Transverse colon (tissue), 4 donors: ENCODE measurements around the gene ANKRD11. TPM values are rescaled to one million over a fixed set of nuclear protein-coding genes. Genes with fewer than 3 reads are reported as not detected.

Experiments used
- DNase-seq: peaks from one replicate; pipeline ENCODE4 v3.0.0-alpha.2; 2019
- H3K27ac ChIP-seq, 4 donors: fragments of 200-600 bp; sonication (generic); 2 replicates each; pipeline ENCODE4 v1.5.1; 2016 to 2018; ENCODE audit warnings: inconsistent platforms in 4 of 4
- H3K27me3 ChIP-seq: fragments of 200-600 bp; sonication (generic); 2 replicates; pipeline ENCODE4 v1.5.1; 2017; ENCODE audit warnings: inconsistent platforms
- H3K36me3 ChIP-seq, 4 donors: fragments of 200-600 bp; sonication (generic); 2 replicates each; pipeline ENCODE4 v1.5.1; 2017 to 2019; ENCODE audit warnings: inconsistent platforms in 4 of 4
- H3K4me1 ChIP-seq, 4 donors: fragments of 200-600 bp; sonication (generic); 2 replicates each; pipeline ENCODE4 v1.5.1; 2017 to 2020; ENCODE audit warnings: inconsistent platforms in 4 of 4
- H3K4me3 ChIP-seq, 4 donors: fragments of 200-600 bp; sonication (generic); 1 replicate in 1 of 4; 2 replicates in 3 of 4; pipeline versions ENCODE4 v1.5.1 to v1.6.1; 2017 to 2019; ENCODE audit warnings: inconsistent platforms in 4 of 4
- H3K9me3 ChIP-seq, 2 donors: fragments of 200-600 bp; sonication (generic); 2 replicates each; pipeline ENCODE4 v1.5.1; 2017 to 2019; ENCODE audit warnings: inconsistent platforms in 2 of 2
- EP300 ChIP-seq: sonication (generic); formaldehyde crosslinking; IDR thresholded peaks from one replicate; pipeline ENCODE4 v1.6.1; 2017; ENCODE audit warnings: antibody characterized with exemption, low read depth
- POLR2A ChIP-seq: fragments of 450-650 bp; IDR thresholded peaks from one replicate; pipeline ENCODE4 v1.6.1; 2016; ENCODE audit warnings: antibody characterized with exemption, mild to moderate bottlenecking, moderate library complexity
- POLR2AphosphoS5 ChIP-seq, 3 donors: sonication (generic); formaldehyde crosslinking; IDR thresholded peaks; one replicate each; pipeline ENCODE4 v1.6.1; 2016; ENCODE audit warnings: antibody characterized with exemption in 3 of 3
- WGBS, 2 donors: methylation state at CpG; one replicate each; pipeline ENCODE4 v1.1.5; 2018; ENCODE audit warnings: low coverage in 1 of 2; 5-methylcytosine and 5-hydroxymethylcytosine counted together
- in situ Hi-C, 4 donors: fragments of 200-750 bp; cut with MboI; loops; one replicate each; pipeline versions ENCODE4 v1.15.0 to v1.15.1; 2017; ENCODE audit warnings: low sequenced_read_pairs in 3 of 4, low pct_ligation_motif_present in 1 of 4, low pct_unique_long_range_greater_than_20kb in 1 of 4
- intact Hi-C: fragments of 100-400 bp; cut with DNase I; formaldehyde crosslinking; loops from one replicate; pipeline ENCODE4 v1.15.1; 2023; ENCODE audit warnings: low total_unique reads
- total RNA-seq, 4 donors: library from RNA; depleted of rRNA; stranded (reverse); fragments of >200 nt; gene quantifications; one replicate each; pipeline ENCODE4 v1.1.0, GENCODE V29; 2016
- TF ChIP-seq, protein P1 (sequence below), 5 experiments: fragments of 200-600 bp in 3 of 5; fragments of 450-650 bp in 2 of 5; sonication (generic) in 3 of 5; IDR thresholded peaks; 1 replicate in 2 of 5; 2 replicates in 3 of 5; pipeline ENCODE4 v1.5.1; 2016 to 2017; ENCODE audit warnings: antibody characterized with exemption in 5 of 5, inconsistent platforms in 3 of 5, mild to moderate bottlenecking in 2 of 5, moderate library complexity in 1 of 5

The ANKRD11 gene
- total RNA-seq, 4 donors from 2014 or later, result 109 to 281 (median 142) TPM

DNA sequence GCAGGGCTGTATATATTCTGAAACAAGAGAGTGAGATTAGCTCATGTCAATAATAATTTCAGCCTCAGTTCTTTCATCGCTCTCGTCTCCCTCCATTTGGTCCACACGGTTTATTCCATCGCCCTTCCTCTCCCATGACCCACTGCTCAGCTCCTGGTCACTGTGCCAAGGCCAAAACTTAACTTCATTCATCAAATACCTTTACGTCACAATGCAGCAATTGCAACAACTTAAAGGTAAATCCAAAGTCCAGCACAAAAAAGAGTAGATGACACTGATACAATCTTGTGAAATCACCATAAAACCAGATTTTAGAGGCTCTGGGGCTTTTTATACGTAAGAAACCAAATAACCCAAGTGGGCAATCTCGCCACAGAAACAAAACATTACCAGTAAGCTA is 72.0 kb downstream of the ANKRD11 start:
- in situ Hi-C loops, result loop anchor here in 1 of 4 donors (10.0 kb wide), 1 partner anchor 66 kb away; no protein-coding TSS in a partner anchor
- no peak overlapping the region for H3K4me3 ChIP-seq
- H3K27ac ChIP-seq, result no peak overlapping the region
- DNase-seq, result no peak
- TF ChIP-seq EP300, result no peak
- no peaks in the 10 kb centered on the region for H3K27me3 ChIP-seq
- peaks cover 18 to 43% (median 28%) of the 10 kb centered on the region in 4 donors for H3K4me1 ChIP-seq
- H3K36me3 ChIP-seq, result no peaks in the 10 kb centered on the region
- intact Hi-C loops, result no loop called here
- H3K9me3 ChIP-seq, result no peaks in the 10 kb centered on the region
- WGBS, 2 donors, result 86 to 88% methylated on average over 7 of the region's 7 CpGs

DNA sequence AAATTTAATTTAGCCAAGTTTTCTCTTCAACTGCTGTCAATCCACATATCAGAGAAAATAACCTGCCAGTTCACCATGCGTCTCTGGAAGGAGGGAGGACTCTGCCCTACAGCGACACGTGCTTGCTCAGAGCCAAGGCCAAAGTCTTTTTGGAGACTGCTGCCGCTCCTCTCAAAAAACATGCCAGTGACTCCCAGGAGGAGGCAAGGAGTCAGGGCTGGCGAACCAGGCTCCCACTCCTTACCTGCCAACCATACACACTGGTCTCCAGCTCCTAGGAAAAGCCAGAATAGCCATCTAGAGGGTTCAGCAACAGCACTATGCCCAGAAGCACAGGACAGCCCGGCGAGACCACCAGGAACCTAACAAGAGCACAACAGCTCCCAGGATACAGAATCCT is 73.0 kb downstream of the ANKRD11 start:
- Histone ChIP-seq H3K4me3 (no peak overlapping the region), H3K4me1 (peaks cover 17 to 43% (median 26%) of the 10 kb centered on the region in 4 donors), H3K27me3 (no peaks in the 10 kb centered on the region), H3K27ac (no peak overlapping the region), H3K36me3 (no peaks in the 10 kb centered on the region), H3K9me3 (no peaks in the 10 kb centered on the region)
- 60 to 80% methylated on average over 1 to 7 of the region's 7 CpGs for WGBS, 2 donors
- intact Hi-C loops, result no loop called here
- in situ Hi-C loops, result loop anchor here in 1 of 4 donors (10.0 kb wide), 1 partner anchor 67 kb away; no protein-coding TSS in a partner anchor
- no peak for DNase-seq
- TF ChIP-seq POLR2A (no peak), POLR2AphosphoS5 (IDR thresholded peaks at IDR 0.05) (no peak), EP300 (no peak)
- TF ChIP-seq, protein P1, sequence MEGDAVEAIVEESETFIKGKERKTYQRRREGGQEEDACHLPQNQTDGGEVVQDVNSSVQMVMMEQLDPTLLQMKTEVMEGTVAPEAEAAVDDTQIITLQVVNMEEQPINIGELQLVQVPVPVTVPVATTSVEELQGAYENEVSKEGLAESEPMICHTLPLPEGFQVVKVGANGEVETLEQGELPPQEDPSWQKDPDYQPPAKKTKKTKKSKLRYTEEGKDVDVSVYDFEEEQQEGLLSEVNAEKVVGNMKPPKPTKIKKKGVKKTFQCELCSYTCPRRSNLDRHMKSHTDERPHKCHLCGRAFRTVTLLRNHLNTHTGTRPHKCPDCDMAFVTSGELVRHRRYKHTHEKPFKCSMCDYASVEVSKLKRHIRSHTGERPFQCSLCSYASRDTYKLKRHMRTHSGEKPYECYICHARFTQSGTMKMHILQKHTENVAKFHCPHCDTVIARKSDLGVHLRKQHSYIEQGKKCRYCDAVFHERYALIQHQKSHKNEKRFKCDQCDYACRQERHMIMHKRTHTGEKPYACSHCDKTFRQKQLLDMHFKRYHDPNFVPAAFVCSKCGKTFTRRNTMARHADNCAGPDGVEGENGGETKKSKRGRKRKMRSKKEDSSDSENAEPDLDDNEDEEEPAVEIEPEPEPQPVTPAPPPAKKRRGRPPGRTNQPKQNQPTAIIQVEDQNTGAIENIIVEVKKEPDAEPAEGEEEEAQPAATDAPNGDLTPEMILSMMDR (IDR thresholded peaks at IDR 0.05), result no peak

DNA sequence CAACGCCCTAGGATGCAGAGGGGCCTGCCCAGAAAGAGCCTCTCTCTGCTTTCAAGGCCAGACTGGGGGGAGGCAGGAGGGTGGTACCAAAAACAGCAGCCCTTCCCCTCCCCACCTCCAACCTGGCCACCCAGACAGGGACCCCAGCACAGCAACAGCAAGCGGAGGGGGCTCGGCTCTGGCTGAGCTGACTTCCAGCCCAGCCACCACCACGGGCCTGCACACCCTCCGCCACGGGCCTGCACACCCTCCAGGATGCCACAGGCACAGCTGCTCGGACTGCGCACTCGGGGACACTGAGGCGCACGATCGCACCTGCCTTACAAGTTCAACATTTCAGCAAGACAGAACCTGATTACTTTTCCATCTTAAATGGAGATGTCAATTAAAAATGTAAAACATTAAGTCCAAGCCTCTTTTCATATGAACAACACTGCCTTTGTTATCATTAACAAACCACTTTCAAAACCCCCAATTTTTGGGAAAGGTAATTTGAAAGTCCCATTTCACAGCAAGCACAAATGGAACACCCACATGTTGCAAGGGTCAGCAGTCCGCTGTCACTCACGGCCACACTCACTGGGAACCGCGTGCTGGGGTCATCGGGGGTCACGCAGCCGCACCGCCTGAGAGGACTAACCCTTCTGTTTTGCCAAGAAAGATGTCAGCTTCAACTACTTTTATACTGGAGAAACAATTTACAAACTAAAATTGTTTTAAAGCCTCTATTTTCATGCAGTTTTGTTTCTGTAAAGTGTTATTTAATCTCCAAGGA is 76.4 kb downstream of the ANKRD11 start:
- Histone ChIP-seq H3K36me3 (no peaks in the 10 kb centered on the region), H3K4me3 (no peak overlapping the region), H3K27me3 (no peaks in the 10 kb centered on the region), H3K9me3 (no peaks in the 10 kb centered on the region), H3K4me1 (peaks cover 37 to 67% (median 44%) of the 10 kb centered on the region in 4 donors), H3K27ac (no peak overlapping the region)
- in situ Hi-C loops, result loop anchor here in 1 of 4 donors (10.0 kb wide), 1 partner anchor 71 kb away; no protein-coding TSS in a partner anchor
- no peak for DNase-seq
- TF ChIP-seq, protein P1 (IDR thresholded peaks at IDR 0.05), result no peak
- intact Hi-C loops, result no loop called here
- WGBS, 2 donors, result 89 to 93% methylated on average over 4 to 20 of the region's 20 CpGs

DNA sequence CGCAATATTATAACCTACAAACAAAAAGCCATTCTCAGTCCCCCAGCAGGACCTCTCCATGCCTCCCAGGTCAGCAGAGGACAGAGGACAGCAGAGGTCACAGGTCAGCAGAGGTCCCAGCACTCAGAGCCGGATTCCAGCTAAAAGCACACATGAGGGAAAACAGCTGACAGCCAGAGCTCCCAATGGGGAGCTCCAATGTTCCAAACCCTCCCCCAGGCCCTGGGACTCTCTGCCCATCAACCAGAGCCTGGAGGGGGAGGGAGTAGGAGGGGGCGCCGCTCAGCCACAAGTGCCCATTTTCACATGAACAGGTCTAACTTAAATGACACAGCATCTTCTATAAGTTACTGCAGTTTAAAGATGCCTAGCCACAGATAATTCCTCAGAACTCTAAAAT is 77.5 kb downstream of the ANKRD11 start:
- TF ChIP-seq, protein P1 (IDR thresholded peaks at IDR 0.05), result no peak
- TF ChIP-seq POLR2A, result no peak
- TF ChIP-seq POLR2AphosphoS5 (IDR thresholded peaks at IDR 0.05), result no peak
- no peak for TF ChIP-seq EP300
- Histone ChIP-seq H3K36me3 (no peaks in the 10 kb centered on the region), H3K27ac (no peak overlapping the region), H3K4me1 (peaks cover 47 to 75% (median 55%) of the 10 kb centered on the region in 4 donors), H3K9me3 (no peaks in the 10 kb centered on the region), H3K27me3 (no peaks in the 10 kb centered on the region), H3K4me3 (no peak overlapping the region)
- no peak for DNase-seq
- whole genome bisulfite sequencing, 2 donors, result 72 to 73% methylated on average over 3 to 4 of the region's 4 CpGs
- in situ Hi-C loops, result loop anchor here in 1 of 4 donors (10.0 kb wide), 1 partner anchor 72 kb away; no protein-coding TSS in a partner anchor
- intact Hi-C loops, result no loop called here
